Stimulated activated CD8-positive, alpha-beta memory T cell treated with anti-CD3 and anti-CD28 coated beads, Interleukin-7, amount 100 ng/mL, for 4 hours (primary cell): Measurements from ENCODE around the gene CLEC10A.
"Not testable (repeated sequence)": the region's sequence is repeated elsewhere in the genome, so short reads cannot be mapped to it uniquely, and the experiment has no call there.

Experiments used
- DNase-seq, 2 donors: peaks; one replicate each; pipeline ENCODE4 v3.0.0-alpha.2; 2020; ENCODE audit warnings: low read depth in 2 of 2

The CLEC10A gene

GRCh38 chr17:7108981-7109380, 28.9 kb upstream of the CLEC10A start:
- no peak for DNase-seq

GRCh38 chr17:7108560-7108925, 28.5 kb upstream of the CLEC10A start:
- no peak for DNase-seq

DNA sequence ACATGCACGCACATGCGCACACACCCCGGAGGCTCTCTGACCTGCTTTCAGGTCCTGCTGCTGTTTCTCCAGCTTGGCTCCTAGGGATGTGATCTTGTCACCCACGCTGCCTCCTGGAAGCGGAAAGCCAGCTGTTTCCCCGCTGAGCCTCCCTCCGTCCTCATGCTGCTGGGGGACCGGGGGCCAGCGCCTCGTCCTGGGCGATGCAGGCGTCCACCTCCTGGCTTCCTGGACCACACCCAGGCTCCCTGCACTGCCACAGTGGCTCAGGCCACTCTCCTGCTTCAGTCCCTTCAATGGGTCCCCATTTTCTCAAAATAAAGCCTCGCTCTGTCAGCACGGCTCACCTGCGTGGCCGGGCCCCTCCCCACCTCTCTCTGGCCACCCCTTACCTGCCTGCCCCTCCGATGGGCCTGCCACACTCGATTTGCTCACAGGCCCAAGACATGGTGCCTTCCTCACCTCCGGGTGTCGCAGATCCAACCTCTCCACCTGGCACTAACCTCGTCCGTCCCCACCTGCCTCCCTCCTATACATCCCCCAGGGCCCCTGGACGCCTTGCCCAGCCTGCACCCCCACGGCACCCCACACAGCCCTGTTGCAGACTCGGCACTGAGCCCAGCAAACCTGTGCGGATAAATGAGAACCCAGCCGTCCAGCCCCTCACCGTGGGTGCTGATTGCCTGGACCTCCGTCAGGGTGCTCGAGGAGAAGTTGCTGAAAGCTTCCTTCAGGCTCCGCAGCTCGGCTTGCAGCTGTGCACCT, 27.9 kb upstream of the CLEC10A start:
- DNase-seq = no peak

DNA sequence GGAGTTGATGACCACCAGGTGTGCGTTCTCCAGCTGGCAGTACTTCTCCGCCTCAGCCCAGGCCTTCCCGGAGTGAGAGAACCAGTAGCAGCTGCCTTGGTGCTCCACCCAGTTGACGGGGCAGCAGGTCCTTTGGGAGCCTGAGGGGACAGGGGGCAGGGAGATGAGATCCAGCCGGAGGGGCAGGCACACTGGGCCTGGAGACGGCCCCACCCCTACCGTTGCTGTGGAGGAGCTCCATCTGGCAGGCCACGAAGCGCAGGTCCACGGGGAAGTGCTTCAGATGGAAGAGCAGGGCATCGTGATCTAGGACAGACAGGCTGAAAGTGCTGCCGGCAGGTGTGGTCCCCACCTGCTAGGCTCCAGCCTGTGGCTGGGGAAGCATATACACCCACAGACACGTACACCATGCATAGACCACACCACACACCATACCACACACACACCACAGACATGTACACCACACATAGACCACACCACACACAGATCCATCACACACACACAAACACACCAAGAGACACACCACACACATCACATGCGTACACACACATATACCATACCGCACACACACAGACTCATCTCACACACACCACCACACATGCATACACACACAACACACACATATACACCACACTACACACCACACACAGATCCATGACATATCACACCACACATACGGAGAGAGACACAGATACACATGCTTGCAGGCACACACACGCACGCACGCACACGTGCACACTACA, 27.1 kb upstream of the CLEC10A start:
- DNase-seq = no peak

DNA sequence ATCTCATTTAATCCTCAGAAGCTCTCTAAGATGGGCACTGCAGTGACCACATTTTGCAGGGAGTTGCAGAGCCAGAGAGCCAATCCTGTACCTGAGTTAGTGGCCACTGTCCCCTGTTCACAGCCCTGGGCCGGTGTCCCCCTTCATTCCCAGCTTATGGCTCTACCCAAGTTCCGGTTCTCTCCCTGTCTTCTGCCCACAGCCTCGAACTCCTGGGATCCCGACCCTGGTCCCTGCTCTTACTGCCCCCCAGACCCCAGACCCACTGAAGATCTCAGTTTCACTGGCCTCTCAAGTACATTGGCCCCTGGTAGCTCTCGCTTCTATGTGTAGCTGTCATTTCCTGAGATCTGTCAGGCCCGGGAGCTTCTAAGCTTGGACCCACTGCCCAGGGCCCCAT, 22.4 kb upstream of the CLEC10A start:
- DNase-seq = no peak

- no peak for DNase-seq
These were observed 21.5 kb upstream of the CLEC10A start for GRCh38 chr17:7101531-7101930.

DNA sequence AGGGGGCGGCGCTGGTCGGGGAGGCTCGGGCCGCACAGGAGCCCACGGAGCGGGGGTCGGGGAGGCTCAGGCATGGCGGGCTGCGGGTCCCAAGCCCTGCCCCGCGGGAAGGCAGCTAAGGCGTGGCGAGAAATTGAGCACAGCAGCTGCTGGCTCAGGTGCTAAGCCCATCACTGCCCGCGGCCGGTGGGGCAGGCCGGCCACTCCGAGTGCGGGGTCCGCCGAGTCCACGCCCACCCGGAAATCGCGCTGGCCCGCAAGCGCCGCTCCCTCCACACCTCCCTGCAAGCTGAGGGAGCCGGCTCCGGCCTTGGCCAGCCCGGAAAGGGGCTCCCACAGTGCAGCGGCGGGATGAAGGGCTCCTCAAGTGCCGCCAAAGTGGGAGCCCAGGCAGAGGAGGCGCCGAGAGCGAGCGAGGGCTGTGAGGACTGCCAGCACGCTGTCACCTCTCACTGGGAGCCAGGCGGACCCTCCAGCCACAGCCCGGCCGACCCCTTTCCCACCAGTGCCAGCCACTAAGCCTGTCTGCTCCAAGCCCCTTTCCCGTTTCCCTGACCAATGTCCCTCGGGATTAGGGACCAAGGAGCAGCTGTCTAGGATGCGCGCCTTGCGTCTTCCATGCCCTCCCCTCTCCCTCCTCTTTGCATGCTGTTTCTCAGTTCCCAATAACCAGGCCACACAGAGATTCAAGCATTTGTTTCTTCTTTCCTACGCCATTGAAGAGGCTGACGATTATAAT, 20.8 kb upstream of the CLEC10A start:
- DNase-seq = not testable (repeated sequence)

DNA sequence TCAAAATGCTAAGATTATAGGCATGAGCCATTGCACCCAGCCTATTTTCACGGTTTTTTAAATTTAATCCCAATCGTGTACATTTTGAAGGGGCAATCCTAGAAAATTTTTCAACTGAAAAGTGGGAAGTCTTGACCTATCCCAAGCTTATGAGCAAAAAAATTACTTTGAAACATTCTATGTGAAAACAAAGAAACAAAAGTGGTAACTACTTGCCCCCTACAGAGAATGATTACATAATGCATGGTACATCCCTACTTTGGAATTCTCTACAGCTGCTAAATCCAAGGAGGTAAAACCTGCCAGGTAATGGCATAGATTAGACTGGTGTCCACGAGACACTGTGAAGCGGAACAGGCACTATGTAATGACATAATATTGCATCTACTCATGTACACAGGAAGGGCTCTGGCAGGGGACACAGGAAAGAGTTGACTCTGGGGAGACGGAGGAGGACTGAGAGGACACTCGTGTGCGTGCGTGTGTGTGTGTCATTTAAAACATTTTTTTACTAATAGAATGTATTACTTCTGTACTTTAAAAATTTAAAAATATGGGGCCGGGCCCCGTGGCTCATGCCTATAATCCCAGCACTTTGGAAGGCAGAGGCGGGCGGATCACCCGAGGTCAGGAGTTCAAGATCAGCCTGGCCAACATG, 18.9 kb upstream of the CLEC10A start:
- no peak for DNase-seq

DNA sequence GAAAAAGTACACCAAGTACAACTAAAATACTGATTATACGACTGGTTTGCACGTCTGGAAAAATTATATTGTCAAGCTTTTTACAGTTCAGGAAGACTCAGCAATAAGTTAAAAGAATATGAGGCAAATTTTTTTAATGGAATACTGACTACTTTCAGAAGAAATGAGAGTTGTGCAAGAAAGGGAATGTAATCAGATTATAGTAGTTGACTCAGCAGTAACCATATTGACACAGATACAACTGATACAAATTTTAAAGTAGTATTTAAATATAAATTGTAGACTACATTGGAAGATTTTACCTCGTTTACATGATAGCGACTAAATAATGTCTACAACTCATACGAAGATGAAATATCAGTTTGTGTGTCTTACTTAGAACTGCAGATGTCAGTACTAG, 17.9 kb upstream of the CLEC10A start:
- no peak for DNase-seq

DNA sequence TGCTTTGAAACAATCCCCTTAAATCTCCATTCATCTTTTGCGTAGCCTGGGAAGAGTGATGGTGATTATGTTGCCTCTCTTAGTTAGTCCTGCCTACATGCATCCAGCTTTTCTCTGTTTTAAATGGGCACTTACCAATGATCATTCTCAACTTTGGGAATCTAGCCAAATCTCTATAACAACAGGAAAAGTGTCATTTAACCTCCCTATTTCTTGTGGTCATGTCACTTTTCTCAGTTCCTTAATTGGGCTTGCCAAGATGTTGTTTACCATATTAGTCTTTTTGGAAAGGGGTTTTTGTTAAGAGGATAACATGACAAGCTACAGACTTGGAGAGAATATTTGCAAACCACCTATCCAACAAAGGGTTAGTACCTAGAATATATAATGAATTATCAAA, 15.6 kb upstream of the CLEC10A start:
- no peak for DNase-seq

GRCh38 chr17:7094652-7095019, 14.6 kb upstream of the CLEC10A start:
- DNase-seq = no peak

GRCh38 chr17:7091311-7092005, 11.4 kb upstream of the CLEC10A start:
- DNase-seq = not testable (repeated sequence)

DNA sequence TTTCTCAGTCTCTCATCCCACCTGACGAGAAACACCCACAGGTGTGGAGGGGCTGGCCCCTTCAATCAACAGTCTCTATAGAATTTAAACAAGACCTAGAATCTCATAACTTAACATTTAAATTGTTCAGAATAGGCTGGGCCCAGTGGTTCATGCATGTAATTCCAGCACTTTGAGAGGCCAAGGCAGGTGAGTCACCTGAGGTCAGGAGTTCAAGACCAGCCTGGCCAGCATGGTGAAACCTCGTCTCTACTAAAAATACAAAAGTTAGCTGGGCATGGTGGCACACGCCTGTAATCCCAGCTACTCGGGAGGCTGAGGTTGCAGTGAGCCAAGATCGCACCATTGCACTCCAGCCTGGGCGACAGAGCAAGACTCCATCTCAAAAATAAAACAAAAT, 9.5 kb upstream of the CLEC10A start:
- DNase-seq = not testable (repeated sequence)

DNA sequence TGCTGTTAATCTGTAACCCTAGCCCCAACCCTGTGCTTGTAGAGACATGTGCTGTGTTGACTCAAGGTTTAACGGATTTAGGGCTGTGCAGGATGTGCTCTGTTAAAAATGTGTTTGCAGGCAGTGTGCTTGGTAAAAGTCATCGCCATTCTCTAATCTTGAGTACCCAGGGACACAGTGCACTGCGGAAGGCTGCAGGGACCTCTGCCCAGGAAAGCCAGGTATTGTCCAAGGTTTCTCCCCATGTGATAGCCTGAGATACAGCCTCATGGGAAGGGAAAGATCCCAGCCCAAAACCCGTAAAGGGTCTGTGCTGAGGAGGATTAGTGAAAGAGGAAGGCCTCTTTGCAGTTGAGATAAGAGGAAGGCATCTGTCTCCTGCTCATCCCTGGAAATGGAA, 8.4 kb upstream of the CLEC10A start:
- DNase-seq = not testable (repeated sequence)

GRCh38 chr17:7084088-7084487, 4.0 kb upstream of the CLEC10A start:
- DNase-seq = no peak

DNA sequence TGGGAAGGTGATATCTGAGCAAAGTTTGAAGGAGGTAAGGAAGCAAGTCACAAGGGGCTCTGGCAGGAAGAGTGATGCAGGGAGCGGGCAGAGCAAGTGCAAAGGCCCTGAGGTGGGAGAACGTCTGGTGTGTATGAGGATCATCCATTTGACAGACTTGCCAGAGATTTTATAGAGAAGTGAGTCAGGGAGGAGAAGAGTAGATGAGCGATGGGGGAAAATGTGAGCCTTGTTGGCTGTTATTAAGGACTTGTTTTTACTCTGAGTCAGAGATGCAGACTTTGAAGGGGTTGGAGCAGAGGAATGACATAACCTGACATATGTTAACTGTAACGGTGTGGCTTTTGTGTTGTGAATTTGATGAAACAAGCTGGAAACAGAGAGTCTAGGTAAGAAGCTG, 3.5 kb upstream of the CLEC10A start:
- DNase-seq = no peak

GRCh38 chr17:7081341-7082062, 1.5 kb upstream of the CLEC10A start:
- DNase-seq = peak in 1 of 2 donors; percentile 18

DNA sequence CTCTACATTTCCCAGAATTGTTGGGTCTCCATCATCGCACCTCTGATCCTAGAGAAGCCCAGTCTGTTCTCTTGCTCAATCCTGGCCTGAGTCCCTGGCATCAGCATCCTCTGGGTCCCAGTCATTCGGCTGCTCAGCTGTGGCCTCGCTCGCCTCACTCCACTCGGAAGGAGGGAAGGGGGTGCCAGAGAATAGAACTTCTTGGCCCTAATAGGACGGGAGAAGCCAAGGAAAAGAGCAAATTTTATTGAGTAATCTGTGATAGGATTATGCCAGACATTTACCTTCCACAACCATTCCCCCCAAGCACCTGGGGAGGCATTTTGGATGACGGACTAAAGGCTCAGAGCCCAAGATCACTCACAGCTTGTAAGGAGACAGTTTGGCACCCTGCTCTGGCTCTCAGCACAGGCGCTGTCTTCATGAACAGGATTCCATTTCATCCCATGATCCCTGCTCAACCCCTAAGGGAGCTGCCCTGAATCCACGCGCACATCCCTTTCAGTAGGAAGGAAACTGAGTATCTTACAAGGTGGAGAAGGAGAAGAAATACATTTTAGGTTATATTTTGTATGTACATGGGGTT, 498 bp upstream of the CLEC10A start:
- DNase-seq = no peak

- DNase-seq = no peak
These were observed 1.3 kb downstream of the CLEC10A start for GRCh38 chr17:7078711-7079110.

DNA sequence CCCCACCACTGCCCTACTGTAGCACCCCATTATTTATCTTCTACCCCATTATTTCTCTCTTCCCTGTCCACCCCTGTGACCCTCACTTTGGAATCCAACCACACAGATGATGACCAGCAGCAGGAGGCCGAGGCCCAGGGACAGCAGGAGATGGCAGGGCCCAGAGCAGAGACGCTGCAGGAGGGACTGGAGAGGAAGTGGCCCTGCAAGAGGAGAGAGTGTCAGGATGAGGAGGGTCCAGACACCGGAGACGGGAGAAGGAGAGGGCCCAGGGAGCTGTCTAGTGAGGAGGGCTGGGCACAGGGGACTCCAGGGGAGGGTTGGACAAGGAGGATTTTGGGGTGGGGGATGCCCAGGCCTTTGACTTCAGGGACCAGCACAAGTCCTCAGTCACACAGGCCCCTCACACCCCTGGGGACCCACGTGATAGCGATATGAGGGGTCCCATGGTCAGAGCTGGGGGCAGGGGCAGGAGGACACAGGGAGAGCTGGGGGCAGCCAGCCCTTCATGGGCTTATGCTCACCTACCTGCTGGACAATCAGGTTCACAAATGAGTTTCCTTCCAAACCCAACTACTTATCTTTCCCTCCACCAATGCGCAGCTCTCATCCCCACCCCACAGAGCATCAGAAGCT, 2.0 kb downstream of the CLEC10A start:
- no peak for DNase-seq
